HG03095 (cell line): ENCODE measurements around the gene ARHGEF25.
A peak's percentile ranks its signal among the peaks of the same experiment; 100 is the strongest.
"Not testable (repeated sequence)": the region's sequence is repeated elsewhere in the genome, so short reads cannot be mapped to it uniquely, and the experiment has no call there.

Source experiments
- ATAC-seq: cut with Tn5 transposase; IDR thresholded peaks from one replicate; pipeline ENCODE4 v1.9.1; 2021; ENCODE audit warnings: moderate library complexity; ENCODE audit not compliant: unreplicated experiment

Gene ARHGEF25

DNA sequence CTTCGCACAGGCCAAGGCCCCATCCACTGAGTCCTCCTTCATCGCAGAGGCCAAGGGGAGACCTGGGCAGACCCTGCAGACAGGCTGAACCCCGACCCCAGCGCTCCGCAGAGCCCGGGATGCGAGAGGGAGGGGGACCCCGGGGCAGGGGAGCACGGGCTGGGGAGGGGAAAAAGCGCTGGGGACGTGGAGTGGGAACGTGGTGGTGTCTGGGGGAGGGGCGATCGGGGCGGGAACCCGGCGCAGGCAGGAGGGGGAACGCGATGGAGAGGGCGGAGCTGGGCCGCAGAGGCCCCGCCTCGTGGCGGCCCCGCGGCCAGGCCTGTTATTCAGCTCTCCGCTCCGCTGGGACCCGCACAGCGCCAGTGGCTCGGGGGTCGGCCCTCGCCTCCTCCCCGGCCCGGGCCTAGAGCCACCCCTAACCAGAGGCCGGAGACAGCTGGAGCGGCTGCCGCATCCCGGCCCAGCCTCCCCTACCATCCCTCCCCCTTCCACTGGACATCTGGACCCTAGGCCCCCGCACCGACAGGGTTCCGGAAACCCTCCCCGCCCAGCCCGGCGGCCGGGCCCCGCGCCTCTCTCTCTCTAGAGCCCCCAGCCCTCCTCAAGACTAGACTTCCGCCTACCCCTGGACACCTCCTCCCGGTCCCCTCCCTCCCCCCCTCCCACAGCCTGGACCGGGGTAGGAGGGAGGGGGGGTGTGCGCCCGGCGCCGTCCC lies at the start of gene ARHGEF25:
Gene ARHGEF25, plus strand, starts transcription at position 328 of the 719 bp plus-strand sequence. CDS start 460 bp downstream, outside the sequence.
- ATAC-seq = peak; percentile 47

DNA sequence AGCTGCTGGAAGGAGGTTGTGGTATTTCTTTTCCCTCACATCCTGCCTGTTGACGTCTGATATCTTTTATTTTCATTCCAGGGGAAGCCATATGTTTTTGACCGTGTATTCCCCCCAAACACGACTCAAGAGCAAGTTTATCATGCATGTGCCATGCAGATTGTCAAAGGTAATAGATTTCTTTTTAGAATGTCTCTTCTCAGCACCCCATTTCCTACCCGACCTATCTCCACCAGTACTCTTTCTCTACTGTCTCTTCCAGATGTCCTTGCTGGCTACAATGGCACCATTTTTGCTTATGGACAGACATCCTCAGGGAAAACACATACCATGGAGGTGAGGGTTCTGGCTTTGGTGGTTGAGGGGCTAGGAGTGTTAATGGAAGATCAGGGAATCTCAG lies 47.9 kb upstream of the ARHGEF25 start:
- ATAC-seq = no peak

DNA sequence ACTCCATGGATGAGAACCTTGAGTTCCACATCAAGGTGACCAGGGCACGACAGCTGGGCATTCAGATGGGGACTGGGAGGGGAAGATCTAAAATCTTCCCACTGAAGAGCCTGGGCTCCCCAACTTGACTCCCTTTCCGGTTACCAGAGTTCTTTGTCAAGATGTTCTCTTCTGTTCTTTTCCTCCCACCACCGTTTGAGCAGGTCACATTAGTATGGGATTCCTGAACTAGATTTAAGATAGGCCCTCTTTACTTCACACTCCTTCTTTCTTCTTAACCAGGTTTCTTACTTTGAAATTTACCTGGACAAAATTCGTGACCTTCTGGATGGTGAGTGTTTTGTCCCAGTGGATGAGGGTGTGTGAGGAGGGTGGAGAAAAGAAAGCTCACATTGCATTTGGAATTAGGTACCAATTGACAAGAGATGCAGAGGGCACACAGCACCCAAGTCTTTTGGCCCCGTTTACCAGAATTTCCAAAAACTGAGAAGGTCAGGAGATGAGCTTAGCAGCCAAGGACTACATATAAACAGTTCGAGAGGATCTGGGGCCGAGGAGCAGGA lies 47.0 kb upstream of the ARHGEF25 start:
- no peak for ATAC-seq

DNA sequence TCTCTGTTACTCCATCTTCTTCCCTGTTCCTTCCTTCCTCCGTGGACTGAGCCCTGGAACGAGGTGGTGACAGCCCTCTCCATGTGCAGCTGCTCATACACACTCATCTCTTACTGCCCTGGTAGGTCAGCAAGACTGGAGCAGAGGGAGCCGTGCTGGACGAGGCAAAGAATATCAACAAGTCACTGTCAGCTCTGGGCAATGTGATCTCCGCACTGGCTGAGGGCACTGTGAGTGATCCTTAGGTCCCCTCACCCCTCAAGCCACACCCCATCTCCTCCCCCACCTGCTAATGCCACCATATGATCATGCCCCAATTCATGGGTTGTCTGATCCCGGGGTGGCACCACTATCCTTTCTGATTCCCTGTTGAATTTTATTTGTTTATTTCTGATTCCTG lies 42.4 kb upstream of the ARHGEF25 start:
- no peak for ATAC-seq

DNA sequence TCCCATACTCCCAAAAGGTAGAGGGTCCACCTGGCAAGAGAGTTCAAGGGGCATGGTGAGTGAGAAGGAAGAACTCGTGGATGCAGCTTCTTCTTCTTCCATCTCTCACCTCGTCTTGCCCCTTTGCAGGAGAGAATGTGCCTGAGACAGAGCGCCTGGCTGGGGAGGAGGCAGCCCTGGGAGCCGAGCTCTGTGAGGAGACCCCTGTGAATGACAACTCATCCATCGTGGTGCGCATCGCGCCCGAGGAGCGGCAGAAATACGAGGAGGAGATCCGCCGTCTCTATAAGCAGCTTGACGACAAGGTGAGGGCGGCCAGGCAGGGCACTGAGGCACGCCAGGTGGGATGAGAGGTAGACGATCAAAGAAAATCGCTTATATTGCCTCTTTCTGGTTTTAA lies 41.4 kb upstream of the ARHGEF25 start:
- ATAC-seq = no peak

DNA sequence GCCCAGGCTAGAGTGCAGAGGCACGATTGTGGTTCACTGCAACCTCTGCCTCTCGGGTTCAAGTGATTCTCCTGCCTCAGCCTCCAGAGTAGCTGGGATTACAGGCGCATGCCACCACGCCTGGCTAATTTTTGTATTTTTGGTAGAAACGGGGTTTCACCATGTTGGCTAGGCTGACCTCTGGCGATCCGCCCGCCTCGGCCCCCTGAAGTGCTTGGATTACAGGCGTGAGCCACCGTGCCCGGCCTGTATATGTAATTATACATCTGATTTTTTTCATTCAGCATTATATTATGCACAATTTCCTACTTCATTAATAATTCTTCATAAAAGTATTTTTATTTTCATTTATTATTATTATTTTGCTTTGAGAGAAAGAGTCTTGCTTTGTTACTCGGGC lies 40.8 kb upstream of the ARHGEF25 start:
- ATAC-seq = not testable (repeated sequence)

DNA sequence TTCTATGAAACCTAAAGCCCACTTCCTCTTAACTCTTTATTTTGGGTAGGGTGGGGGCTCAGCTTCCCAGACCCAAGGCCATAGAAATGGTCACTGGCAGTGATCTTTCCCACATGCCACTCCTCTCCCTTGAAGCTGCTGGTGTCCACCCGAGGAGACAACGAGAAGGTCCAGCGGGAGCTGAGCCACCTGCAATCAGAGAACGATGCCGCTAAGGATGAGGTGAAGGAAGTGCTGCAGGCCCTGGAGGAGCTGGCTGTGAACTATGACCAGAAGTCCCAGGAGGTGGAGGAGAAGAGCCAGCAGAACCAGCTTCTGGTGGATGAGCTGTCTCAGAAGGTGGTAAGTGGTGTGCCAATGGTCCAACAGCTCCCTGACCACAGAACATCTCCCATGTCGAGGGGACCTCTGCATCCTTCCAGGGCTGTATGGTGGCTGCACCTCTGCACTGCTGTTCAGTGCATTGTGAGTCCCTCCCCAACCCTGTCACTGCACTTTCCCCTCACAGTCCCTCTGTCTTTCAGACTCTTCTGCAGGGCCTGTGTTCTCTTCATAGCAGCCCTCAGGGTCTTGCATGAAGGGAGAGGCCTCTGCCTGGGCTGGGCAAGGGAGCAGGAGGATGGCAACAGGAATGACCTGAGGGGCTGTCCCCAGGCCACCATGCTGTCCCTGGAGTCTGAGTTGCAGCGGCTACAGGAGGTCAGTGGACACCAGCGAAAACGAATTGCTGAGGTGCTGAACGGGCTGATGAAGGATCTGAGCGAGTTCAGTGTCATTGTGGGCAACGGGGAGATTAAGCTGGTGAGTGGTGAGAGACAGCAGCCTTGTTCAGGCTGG lies 39.1 kb upstream of the ARHGEF25 start:
- ATAC-seq = no peak

DNA sequence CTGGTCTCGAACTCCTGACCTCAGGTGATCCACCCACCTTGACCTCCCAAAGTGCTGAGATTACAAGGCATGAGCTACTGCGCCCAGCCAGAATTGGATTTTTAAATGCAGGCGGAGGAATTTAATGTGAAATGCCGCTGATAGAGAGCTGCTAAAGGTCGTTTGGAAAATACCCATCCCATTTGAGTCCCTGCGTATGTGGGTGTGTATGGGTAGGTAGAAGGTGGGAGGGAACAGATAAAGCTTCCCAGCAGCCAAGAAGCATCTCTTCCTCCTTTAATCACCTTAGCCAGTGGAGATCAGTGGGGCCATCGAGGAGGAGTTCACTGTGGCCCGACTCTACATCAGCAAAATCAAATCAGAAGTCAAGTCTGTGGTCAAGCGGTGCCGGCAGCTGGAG lies 36.4 kb upstream of the ARHGEF25 start:
- ATAC-seq = no peak

DNA sequence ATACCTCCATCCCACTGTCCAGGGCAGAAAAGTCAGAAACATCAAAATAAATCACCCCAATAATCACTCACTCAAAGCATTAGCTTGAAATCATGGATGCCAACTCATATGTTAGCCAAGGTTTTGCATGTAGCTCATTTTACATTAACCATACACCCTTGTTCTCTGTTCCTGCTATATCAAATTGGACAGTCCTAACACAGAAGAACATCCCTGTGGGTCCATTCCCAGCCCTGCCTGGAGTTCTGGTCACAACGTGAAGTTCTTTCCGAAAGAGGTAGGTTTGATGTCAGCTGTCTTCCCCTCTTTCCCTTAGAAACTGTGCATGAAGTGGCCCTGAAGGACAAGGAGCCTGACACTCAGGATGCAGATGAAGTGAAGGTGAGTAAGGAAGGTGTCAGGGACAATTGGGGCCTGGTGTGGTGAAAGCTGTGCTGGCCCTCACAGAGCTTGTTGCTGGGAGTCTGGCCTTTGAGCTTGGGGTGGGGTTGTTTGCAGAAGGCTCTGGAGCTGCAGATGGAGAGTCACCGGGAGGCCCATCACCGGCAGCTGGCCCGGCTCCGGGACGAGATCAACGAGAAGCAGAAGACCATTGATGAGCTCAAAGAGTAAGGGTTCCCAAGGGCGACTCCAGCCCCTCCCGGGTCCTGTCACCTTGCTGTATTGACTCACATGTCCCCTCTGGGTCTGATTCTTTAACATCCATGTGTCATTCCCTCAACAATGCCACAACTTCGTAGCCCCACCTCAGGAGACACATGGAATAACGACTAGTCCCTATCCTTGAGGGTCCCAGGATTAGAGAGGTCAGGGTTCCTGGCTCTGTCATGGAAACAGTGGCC lies 35.2 kb upstream of the ARHGEF25 start:
- no peak for ATAC-seq

DNA sequence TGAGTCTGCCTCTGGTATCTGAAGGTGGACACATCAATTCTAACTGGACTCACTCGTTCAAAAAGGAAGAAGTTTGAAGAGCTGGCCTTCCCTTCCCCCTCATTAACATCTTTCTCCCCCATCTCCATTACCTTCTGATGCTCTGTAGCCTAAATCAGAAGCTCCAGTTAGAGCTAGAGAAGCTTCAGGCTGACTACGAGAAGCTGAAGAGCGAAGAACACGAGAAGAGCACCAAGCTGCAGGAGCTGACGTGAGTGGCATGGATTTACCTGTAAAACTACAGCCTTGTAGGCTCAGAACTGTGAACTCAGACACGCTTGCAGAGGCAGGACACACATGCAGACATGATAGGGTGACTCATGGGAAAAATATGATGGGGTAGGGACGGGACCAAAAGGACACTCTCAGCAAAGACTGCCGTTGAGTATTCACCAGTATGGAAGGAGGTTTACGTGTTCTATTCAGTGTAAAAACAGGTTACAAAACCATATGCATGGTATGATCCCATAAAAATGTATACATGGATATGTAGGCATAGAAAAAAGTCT lies 34.5 kb upstream of the ARHGEF25 start:
- no peak for ATAC-seq

DNA sequence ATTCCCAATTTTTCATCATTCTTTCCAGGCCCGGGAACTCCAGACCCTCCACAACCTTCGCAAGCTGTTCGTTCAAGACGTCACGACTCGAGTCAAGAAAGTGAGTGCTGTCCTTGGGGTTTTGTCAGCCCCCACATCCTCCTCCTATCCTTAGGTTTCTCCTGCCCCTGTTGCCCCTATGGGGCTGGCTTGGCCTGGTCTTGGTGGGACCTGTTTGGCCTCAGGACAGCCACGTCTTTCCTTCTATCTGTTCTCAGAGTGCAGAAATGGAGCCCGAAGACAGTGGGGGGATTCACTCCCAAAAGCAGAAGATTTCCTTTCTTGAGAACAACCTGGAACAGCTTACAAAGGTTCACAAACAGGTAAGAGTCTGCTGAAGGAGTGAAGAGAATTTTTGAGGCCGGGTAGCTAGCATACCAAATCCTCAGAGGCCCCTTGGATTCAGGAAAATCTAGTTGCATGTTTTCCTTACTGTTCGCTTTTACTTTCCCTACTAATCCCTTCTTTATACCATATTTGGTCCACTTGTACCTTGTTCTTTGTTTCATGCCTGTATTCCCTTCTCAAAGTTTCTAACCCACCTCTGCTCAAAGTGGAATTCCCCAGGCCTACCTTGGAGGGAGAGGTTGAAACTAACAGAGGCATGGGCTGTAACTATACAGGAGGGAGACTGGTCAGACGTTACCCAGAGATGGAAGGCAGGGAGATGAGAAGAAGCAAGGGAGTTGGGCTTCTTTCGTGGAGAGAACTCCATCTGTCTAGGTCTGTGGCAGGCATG lies 33.1 kb upstream of the ARHGEF25 start:
- no peak for ATAC-seq

DNA sequence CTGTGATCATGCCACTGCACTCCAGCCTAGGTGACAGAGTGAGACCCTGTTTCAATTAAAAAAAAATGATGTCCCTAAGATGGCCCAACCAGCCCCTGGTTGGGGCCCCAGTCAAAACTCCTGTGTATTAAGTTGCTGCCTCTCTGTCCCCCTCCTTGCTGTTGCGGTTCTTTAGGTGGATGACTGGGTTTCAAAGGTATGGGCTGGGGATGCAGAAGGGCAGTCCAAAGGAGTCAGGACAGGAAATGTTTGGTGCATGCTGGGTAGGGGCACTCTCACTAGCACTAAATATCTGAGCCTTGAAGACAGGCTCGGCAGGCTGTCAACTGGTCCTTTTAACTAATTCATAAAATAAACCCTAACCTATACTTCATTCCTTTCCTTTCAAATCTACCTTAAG lies 32.2 kb upstream of the ARHGEF25 start:
- ATAC-seq = no peak

DNA sequence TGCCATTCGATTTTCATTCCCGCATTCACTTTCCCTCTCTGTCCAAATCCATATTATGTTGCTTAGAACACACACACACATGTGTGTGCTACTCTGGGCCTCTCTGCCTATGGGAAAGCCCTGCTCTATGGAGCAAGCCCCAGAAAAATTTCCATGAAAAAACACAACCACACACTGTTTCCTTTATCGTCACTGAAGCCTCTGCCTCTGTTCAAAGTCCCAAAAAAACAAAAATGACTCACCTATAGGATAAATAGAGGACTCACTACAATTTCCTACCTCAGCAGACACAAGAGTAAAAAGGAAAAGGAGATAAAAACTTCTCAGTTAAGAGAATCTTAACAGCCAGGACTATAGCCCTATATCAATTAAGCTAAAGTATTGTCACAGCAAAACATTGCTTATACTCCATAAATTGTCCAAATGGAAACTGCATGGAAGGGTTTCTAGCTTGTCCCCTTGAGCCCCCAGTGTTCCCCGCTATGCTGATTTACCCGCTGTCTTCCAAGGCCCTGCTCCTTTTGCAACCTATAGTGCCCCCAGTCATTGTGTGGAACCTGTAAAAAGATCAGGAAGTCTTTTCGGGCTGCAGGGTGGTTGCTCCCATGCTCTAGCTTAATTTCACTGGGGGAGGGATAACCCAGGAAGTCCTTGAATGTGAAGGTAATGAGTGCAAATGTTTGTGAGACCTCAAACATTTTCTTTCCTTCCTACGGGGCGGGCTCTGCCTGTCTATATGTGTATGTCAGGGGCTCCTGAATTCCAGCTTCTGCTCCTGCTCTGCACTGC lies 31.4 kb upstream of the ARHGEF25 start:
- ATAC-seq = no peak

DNA sequence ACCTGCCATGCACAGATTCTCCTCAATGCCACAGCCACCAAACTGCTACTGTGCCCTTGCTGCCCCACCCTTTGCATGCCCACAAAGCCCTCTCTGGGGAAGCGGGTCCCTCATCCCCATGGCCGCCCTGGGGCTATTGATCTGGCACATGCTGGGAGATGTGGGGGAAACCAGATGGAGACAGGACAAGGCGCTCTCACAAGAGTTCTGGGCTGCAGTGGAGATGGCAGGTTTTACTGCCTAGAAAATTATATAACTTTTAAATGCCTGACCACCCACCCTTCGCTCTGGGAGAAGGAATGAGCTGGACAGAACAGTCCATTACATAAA lies 30.8 kb upstream of the ARHGEF25 start:
- ATAC-seq = no peak

DNA sequence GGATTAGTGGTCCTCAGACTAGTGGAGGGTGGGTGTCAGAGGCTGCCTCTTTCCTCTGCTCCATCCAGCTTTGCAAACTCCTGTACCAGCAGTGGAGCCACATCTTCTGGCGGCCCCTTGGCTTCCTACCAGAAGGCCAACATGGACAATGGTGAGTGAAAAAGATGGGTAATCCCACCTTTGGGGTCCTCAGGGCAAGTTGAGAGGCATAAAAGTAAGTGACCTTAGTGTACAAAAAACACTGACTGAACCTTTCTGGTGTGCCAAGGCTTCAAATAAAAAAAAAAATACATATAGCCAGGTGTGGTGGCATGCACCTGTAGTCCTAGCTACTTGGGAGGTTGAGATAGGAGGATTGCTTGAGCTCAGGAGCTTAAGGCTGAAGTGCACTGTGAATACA lies 29.4 kb upstream of the ARHGEF25 start:
- no peak for ATAC-seq

DNA sequence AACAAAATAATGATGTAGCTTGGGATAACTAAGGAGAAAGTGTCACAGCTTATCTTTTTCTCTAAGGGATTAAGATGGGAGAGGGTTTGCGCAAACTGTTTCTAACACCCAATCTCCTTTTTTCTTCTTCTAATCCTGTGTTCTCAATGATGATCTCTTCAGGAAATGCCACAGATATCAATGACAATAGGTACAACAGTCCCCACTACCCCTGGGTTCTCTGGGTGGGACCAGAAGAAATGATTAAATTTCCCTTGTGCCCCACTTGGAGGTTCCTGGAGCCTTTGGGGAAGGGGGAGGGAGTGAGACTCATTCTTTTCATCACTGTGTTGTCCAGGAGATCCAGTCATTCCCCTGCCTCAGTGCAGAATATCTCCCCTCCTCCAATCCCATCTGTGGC lies 28.8 kb upstream of the ARHGEF25 start:
- no peak for ATAC-seq

DNA sequence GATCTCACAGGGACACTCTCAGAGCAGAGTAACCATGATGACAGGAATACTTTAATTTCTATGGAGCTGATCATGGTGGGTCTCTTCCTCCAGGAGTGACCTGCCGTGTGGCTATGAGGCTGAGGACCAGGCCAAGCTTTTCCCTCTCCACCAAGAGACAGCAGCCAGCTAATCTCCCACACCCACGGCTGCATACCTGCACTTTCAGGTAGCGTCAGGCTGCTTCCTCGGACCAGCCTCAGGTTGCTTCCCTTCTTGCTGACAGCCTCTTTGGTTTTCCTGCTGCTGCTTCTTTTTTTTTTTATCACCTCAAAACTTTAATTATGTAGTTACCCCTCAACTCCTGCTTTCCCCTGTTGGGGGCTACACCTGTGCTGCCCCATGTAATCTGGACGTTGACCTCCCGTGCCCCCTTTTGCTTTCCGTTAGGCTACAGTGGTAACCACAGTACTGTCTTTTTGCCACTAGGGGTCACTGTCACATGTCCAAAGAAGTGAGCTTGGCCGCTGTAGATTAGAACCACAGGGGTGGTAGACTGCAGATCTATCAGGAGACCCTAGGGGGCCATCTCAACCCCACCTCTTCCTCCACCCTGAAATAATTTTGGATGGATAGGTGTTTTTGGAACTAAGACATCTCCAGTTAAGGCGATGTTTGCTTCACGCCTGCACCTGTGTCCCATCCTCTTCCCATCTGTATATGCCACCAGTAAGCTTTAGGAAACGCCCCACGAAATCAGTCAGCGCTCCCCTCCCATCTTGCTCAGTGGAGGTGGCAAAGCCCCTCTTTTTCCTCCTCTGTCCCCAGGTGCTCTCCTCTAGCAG lies 28.0 kb upstream of the ARHGEF25 start:
- ATAC-seq = peak; percentile 92

DNA sequence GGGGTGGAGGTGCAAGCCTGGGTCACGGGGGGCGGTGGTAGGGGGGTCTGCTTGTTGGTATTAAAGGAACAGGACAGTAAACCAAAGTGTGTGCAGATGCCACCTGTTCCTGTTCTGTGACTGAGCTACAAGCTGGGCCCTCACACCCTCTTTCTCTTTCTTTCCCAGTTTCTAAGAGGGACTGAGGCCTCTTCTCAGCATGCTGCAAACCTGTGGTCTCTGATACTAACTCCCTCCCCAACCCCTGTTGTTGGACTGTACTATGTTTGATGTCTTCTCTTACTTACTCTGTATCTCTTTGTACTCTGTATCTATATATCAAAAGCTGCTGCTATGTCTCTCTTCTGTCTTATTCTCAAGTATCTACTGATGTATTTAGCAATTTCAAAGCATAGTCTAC lies 27.2 kb upstream of the ARHGEF25 start:
- no peak for ATAC-seq

DNA sequence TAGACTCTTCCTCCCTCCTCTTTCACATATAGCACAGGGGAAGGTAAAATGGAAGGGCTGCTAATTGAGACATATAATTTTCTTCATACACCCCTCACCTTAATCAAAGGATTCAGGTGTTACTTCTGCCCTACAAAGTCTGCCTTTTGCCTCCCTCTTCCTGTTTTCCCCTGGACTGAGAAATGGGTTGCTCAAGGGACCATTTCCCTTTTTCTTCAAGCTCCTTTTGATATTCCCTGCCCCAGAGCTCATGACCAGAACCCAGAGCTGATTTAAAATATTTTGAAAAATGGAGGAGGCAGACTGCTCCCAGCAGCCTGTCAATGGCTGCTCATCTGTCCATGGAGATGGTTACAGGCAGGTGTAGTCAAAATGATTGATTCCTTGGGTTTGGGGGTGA lies 26.5 kb upstream of the ARHGEF25 start:
- no peak for ATAC-seq
